Smooth muscle cell (in vitro differentiated cells): Measurements from ENCODE around the gene MMP15. TPM values are rescaled to one million over a fixed set of nuclear protein-coding genes. Genes with fewer than 3 reads are reported as not detected.

Experiments used
- DNase-seq: peaks from one replicate; lab custom pipeline; 2025; ENCODE audit not compliant: unreplicated experiment; lab: John Stamatoyannopoulos, UW
- H2AFZ ChIP-seq: fragments of 200-600 bp; sonication (generic); 2 replicates; pipeline ENCODE4 v1.6.0; 2016; ENCODE audit warnings: antibody characterized with exemption, low read depth, mild to moderate bottlenecking
- H3F3A ChIP-seq: fragments of 200-600 bp; sonication (generic); 2 replicates; pipeline ENCODE4 v1.6.0; 2017; ENCODE audit warnings: antibody characterized with exemption, low read depth
- H3K27ac ChIP-seq: fragments of 200-600 bp; sonication (generic); 2 replicates; pipeline ENCODE4 v1.5.1; 2016; ENCODE audit warnings: low read depth, mild to moderate bottlenecking
- H3K27me3 ChIP-seq: fragments of 200-600 bp; sonication (generic); 2 replicates; pipeline ENCODE4 v1.6.1; 2016; ENCODE audit warnings: low read depth, mild to moderate bottlenecking
- H3K36me3 ChIP-seq: fragments of 200-600 bp; sonication (generic); 2 replicates; pipeline ENCODE4 v1.5.1; 2016; ENCODE audit warnings: low read depth
- H3K4me1 ChIP-seq: fragments of 200-600 bp; sonication (generic); 2 replicates; pipeline ENCODE4 v1.5.1; 2016; ENCODE audit warnings: low read depth
- H3K4me2 ChIP-seq: fragments of 200-600 bp; sonication (generic); 2 replicates; pipeline ENCODE4 v1.6.0; 2016; ENCODE audit warnings: mild to moderate bottlenecking
- H3K4me3 ChIP-seq: fragments of 200-600 bp; sonication (generic); 2 replicates; pipeline ENCODE4 v1.5.1; 2016; ENCODE audit warnings: mild to moderate bottlenecking
- H3K79me2 ChIP-seq: fragments of 200-600 bp; sonication (generic); 2 replicates; pipeline ENCODE4 v1.6.0; 2016; ENCODE audit warnings: low read depth, mild to moderate bottlenecking
- H3K9ac ChIP-seq: fragments of 200-600 bp; sonication (generic); 2 replicates; pipeline ENCODE4 v1.6.0; 2016; ENCODE audit warnings: low read depth
- H3K9me3 ChIP-seq: fragments of 200-600 bp; sonication (generic); replicated peaks from 2 replicates; pipeline ENCODE4 v1.5.1; 2016; ENCODE audit warnings: low read depth
- H4K20me1 ChIP-seq: fragments of 200-600 bp; sonication (generic); 2 replicates; pipeline ENCODE4 v1.6.0; 2016; ENCODE audit warnings: low read depth
- WGBS: methylation state at CpG from one replicate; pipeline ENCODE4 v1.1.7; 2016; ENCODE audit warnings: low lambda C conversion rate; 5-methylcytosine and 5-hydroxymethylcytosine counted together
- polyA plus RNA-seq: library from polyadenylated mRNA; unstranded; fragments of >200 nt; fragmentation: Nextera tagmentation; extraction: Ambion mirVana; gene quantifications from 2 replicates; pipeline ENCODE4 v1.2.1, GENCODE V29; 2016
- total RNA-seq: library from RNA; depleted of rRNA; stranded (reverse); fragments of >200 nt; gene quantifications from 2 replicates; pipeline ENCODE4 v1.2.3, GENCODE V29; 2014
- TF ChIP-seq, protein P1 (sequence below): fragments of 200-600 bp; sonication (generic); IDR thresholded peaks from 2 replicates; pipeline ENCODE4 v1.5.1; 2017; ENCODE audit warnings: borderline replicate concordance, mild to moderate bottlenecking, antibody characterized with exemption; ENCODE audit not compliant: insufficient read depth, poor library complexity, severe bottlenecking

MMP15 gene
- total and polyA plus RNA-seq, 2 experiments from 2014 or later = 2.3 to 5.2 TPM

DNA sequence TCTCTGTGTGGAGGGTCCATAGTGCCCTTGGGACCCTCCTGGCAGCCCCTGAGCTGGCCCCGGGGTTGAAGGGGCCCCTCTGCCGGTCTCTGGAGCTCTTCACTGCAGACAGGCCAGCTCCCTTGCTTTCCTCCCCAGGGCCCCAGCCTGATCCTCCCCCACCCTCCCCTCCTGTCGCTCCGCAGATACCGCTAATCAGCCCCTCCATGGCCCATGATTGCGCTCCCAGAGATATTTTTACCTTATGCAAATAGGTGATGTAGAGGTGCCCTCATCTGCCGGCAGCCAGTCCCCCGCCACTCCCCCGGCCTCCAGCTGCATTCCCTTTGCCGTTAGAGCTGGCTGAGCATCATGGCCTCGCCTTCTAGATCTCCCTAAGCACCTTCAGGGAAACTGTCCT is 9.2 kb downstream of the MMP15 start:
- no peaks in the 10 kb centered on the region for H3K27me3 ChIP-seq
- H3K79me2 ChIP-seq = no peaks in the 10 kb centered on the region
- H4K20me1 ChIP-seq = no peaks in the 10 kb centered on the region
- no peak overlapping the region for H3K27ac ChIP-seq
- H3K4me3 ChIP-seq = no peak overlapping the region
- no peak for DNase-seq
- no peaks in the 10 kb centered on the region for H3F3A ChIP-seq
- no peak overlapping the region for H2AFZ ChIP-seq
- TF ChIP-seq, protein P1, sequence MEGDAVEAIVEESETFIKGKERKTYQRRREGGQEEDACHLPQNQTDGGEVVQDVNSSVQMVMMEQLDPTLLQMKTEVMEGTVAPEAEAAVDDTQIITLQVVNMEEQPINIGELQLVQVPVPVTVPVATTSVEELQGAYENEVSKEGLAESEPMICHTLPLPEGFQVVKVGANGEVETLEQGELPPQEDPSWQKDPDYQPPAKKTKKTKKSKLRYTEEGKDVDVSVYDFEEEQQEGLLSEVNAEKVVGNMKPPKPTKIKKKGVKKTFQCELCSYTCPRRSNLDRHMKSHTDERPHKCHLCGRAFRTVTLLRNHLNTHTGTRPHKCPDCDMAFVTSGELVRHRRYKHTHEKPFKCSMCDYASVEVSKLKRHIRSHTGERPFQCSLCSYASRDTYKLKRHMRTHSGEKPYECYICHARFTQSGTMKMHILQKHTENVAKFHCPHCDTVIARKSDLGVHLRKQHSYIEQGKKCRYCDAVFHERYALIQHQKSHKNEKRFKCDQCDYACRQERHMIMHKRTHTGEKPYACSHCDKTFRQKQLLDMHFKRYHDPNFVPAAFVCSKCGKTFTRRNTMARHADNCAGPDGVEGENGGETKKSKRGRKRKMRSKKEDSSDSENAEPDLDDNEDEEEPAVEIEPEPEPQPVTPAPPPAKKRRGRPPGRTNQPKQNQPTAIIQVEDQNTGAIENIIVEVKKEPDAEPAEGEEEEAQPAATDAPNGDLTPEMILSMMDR = no peak
- H3K4me2 ChIP-seq = no peak overlapping the region
- H3K4me1 ChIP-seq = peaks cover 9% of the 10 kb centered on the region
- H3K9ac ChIP-seq = no peak overlapping the region
- 61% methylated on average over 7 of the region's 11 CpGs for WGBS
- H3K9me3 ChIP-seq = no peaks in the 10 kb centered on the region
- no peaks in the 10 kb centered on the region for H3K36me3 ChIP-seq

DNA sequence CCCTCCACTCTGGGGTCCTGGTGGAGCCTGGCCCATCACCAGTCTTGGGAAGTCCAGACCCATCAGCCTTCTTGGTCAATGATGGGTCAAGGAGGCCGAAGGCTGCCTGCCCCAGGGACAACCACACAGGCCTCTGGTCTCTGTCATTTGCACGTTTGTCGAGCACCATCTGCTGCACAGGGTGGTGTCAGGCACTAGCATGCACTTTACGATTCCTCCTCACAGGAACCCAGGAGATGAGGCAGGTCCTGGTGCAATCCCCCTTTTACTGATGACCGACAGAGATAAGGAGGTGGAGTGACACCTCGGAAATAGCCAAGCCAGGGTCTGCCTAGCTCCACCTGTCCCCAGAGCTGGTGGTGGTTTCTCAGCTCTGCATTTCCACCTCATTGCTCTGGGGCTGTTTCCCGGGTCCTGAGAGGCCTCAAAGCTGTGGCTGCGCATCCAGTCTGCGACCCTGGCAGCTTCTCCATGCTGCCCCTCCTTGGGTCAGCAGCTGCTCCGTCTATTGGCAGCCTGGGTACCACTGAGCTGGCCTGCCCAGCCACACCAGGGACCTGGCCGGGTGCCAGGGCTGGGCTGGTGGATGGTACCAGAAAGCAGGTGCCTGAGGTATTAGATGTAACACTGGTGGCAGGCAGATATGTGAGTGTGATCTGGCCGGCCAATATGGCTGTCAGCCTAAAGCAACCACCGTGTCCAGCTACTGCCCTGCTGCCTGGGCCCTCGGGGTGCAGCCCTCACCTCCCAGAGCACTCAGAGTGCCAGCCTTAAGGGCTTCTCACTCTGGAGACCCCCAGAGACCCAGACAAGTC is 10.0 kb downstream of the MMP15 start:
- H3K36me3 ChIP-seq = no peaks in the 10 kb centered on the region
- DNase-seq = no peak
- H3K27ac ChIP-seq = no peak overlapping the region
- H3K4me1 ChIP-seq = peaks cover 9% of the 10 kb centered on the region
- H3K4me2 ChIP-seq = no peak overlapping the region
- H3K4me3 ChIP-seq = no peak overlapping the region
- no peaks in the 10 kb centered on the region for H3K9me3 ChIP-seq
- 76% methylated on average over 14 of the region's 14 CpGs for WGBS
- TF ChIP-seq, protein P1 = no peak
- no peaks in the 10 kb centered on the region for H3K79me2 ChIP-seq
- H3K9ac ChIP-seq = no peak overlapping the region
- no peaks in the 10 kb centered on the region for H3K27me3 ChIP-seq
- H2AFZ ChIP-seq = no peak overlapping the region
- no peaks in the 10 kb centered on the region for H4K20me1 ChIP-seq
- no peaks in the 10 kb centered on the region for H3F3A ChIP-seq

DNA sequence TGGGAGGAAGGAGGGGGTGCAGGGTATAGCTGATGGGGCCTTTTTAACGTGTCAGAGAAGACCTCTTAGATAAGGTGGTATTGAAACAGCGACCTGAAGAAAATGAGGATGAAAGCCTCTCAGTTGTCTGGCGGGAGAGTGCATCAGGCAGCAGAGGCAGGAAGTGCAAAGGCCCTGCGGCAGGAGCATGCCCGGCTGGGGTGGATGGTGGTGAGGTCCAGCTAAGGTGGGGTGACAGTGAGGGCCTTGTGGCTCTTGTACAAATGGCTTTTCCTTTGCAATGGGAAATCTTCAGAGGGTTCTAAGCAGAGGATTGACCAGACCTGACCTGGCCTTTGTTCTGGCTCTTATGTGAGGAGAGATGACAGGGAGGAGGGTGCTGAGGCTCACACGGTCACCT is 11.4 kb downstream of the MMP15 start:
- TF ChIP-seq, protein P1 = no peak
- Histone ChIP-seq H3K79me2 (no peaks in the 10 kb centered on the region), H3K9ac (no peak overlapping the region), H3K9me3 (no peaks in the 10 kb centered on the region), H2AFZ (no peak overlapping the region), H3K4me1 (peaks cover 9% of the 10 kb centered on the region), H3K4me2 (no peak overlapping the region), H4K20me1 (no peaks in the 10 kb centered on the region), H3K27me3 (no peaks in the 10 kb centered on the region), H3K36me3 (no peaks in the 10 kb centered on the region), H3K27ac (no peak overlapping the region), H3F3A (no peaks in the 10 kb centered on the region), H3K4me3 (no peak overlapping the region)
- no peak for DNase-seq
- 95% methylated on average over 6 of the region's 6 CpGs for WGBS

DNA sequence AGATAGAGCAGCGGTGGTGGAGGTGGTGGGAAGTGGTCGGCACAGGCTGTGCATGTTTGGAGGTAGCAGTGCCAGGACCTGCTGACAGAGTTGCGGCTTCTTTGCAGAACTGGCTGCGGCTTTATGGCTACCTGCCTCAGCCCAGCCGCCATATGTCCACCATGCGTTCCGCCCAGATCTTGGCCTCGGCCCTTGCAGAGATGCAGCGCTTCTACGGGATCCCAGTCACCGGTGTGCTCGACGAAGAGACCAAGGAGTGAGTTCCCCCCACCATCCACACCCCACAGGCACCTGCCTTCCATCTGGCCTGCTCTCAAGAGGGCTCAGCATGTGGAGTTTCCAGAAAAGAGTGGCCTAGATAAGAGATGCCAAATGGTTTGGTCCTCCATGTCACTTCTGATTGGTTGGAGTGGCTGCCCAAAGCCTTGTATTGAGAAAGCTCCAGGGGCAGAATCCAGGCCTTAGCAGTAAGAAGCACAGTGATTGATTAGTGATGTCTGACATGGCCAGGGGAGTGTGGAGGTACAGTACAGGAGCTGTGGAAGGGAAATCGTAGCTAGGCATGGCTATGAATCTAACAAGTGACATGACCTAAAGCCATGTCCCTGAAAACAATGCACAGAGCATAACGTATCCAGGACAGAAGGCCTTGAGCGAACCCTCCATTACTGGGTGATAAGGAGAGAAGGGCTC is 12.0 kb downstream of the MMP15 start:
- Histone ChIP-seq H3K4me3 (no peak overlapping the region), H3K79me2 (no peaks in the 10 kb centered on the region), H3K27ac (no peak overlapping the region), H4K20me1 (no peaks in the 10 kb centered on the region), H3K27me3 (no peaks in the 10 kb centered on the region), H3K36me3 (no peaks in the 10 kb centered on the region), H3K4me2 (no peak overlapping the region), H3K4me1 (peaks cover 6% of the 10 kb centered on the region), H3F3A (no peaks in the 10 kb centered on the region), H3K9ac (no peak overlapping the region), H3K9me3 (no peaks in the 10 kb centered on the region), H2AFZ (no peak overlapping the region)
- WGBS = 95% methylated on average over 16 of the region's 16 CpGs
- DNase-seq = no peak
- TF ChIP-seq, protein P1 = no peak
